OCI-LY7 (cell line): ENCODE results near the gene MAN2B1. TPM values are rescaled to one million over a fixed set of nuclear protein-coding genes. Genes with fewer than 3 reads are reported as not detected.

ENCODE experiments used
- BruUV-seq: library from RNA; stranded (reverse); fragments of 400-500 nt; replicated peaks from 2 replicates; lab custom pipeline; 2021; lab: Mats Ljungman, UMichigan
- CTCF ChIA-PET: fragments of 300-600 bp; sonication (Branson Sonifier 250); formaldehyde crosslinking; loops from one replicate; lab custom pipeline; 2022; ENCODE audit warnings: antibody characterized with exemption; ENCODE audit not compliant: unreplicated experiment; lab: Charles Lee
- POLR2A ChIA-PET: fragments of 300-600 bp; sonication (Branson Sonifier 250); formaldehyde crosslinking; loops from one replicate; lab custom pipeline; 2022; ENCODE audit warnings: antibody characterized with exemption; lab: Charles Lee
- DNase-seq: peaks from one replicate; pipeline ENCODE4 v3.0.0-alpha.2; 2015; ENCODE audit warnings: low spot score
- H2AFZ ChIP-seq: fragments of 200-600 bp; sonication (generic), shearing (Covaris generic); 2 replicates; pipeline ENCODE4 v1.6.1; 2014; ENCODE audit warnings: mild to moderate bottlenecking, antibody characterized with exemption, low read length, moderate library complexity
- H3K27ac ChIP-seq: fragments of 200-600 bp; sonication (generic); 2 replicates; pipeline ENCODE4 v1.5.1; 2014; ENCODE audit warnings: mixed run types, low read depth, mild to moderate bottlenecking, moderate library complexity, low read length, inconsistent platforms; ENCODE audit not compliant: poor library complexity, severe bottlenecking
- H3K36me3 ChIP-seq: fragments of 200-600 bp; sonication (generic); 2 replicates; pipeline ENCODE4 v1.6.1; 2014; ENCODE audit warnings: mild to moderate bottlenecking, antibody characterized with exemption, low read length, moderate library complexity, mixed read lengths; ENCODE audit not compliant: insufficient read depth
- H3K4me1 ChIP-seq: fragments of 200-600 bp; sonication (generic); 2 replicates; pipeline ENCODE4 v1.5.1; 2014; ENCODE audit warnings: mild to moderate bottlenecking, low read length; ENCODE audit not compliant: insufficient read depth, poor library complexity, severe bottlenecking
- H3K4me2 ChIP-seq: fragments of 200-600 bp; sonication (generic); 2 replicates; pipeline ENCODE4 v1.6.1; 2014; ENCODE audit warnings: mild to moderate bottlenecking, low read length
- H3K4me3 ChIP-seq: fragments of 200-600 bp; sonication (generic); 2 replicates; pipeline ENCODE4 v1.5.1; 2014; ENCODE audit warnings: mild to moderate bottlenecking, low read depth, low read length; ENCODE audit not compliant: poor library complexity, severe bottlenecking
- H3K79me2 ChIP-seq: fragments of 200-600 bp; sonication (generic); 2 replicates; pipeline ENCODE4 v1.6.1; 2016; ENCODE audit warnings: low read depth, mild to moderate bottlenecking, low read length, moderate library complexity, mixed read lengths; ENCODE audit not compliant: insufficient read depth
- H3K9me2 ChIP-seq: fragments of 200-600 bp; sonication (generic); 2 replicates; pipeline ENCODE4 v1.6.1; 2016; ENCODE audit warnings: mild to moderate bottlenecking, low read length, mixed read lengths; ENCODE audit not compliant: insufficient read depth
- H3K9me3 ChIP-seq: fragments of 200-600 bp; sonication (generic); 2 replicates; pipeline ENCODE4 v1.6.1; 2014; ENCODE audit warnings: mild to moderate bottlenecking, mixed run types, low read length, mixed read lengths
- H4K20me1 ChIP-seq: fragments of 200-600 bp; sonication (generic); 2 replicates; pipeline ENCODE4 v1.6.1; 2014; ENCODE audit warnings: mild to moderate bottlenecking, antibody characterized with exemption, low read length, moderate library complexity, mixed read lengths; ENCODE audit not compliant: insufficient read depth
- EZH2phosphoT487 ChIP-seq: fragments of 200-600 bp; sonication (generic); IDR thresholded peaks from 2 replicates; pipeline ENCODE4 v1.6.1; 2018; ENCODE audit warnings: low read depth, borderline replicate concordance, mild to moderate bottlenecking, mixed run types, antibody characterized with exemption, low read length, moderate library complexity, mixed read lengths
- intact Hi-C: fragments of 100-400 bp; cut with micrococcal nuclease; formaldehyde crosslinking; loops from one replicate; pipeline ENCODE4 v1.10.0; 2022; ENCODE audit not compliant: unreplicated experiment
- total RNA-seq, 2 experiments: library from RNA; depleted of rRNA in 1 of 2; stranded (reverse); fragments of >200 nt in 1 of 2; shearing (Covaris generic) in 1 of 2; gene quantifications; 2 replicates each; pipeline ENCODE4 v1.2.3, GENCODE V29; 2014 to 2022
- TF ChIP-seq, protein P1 (sequence below): fragments of 200-600 bp; sonication (generic); conservative IDR thresholded peaks from 2 replicates; pipeline ENCODE4 v1.5.1; 2014; ENCODE audit warnings: mild to moderate bottlenecking, antibody characterized with exemption, low read length, moderate library complexity, mixed read lengths

Gene MAN2B1
- total RNA-seq, 2 experiments from 2014 or later: 29.1 to 88.7 TPM

DNA sequence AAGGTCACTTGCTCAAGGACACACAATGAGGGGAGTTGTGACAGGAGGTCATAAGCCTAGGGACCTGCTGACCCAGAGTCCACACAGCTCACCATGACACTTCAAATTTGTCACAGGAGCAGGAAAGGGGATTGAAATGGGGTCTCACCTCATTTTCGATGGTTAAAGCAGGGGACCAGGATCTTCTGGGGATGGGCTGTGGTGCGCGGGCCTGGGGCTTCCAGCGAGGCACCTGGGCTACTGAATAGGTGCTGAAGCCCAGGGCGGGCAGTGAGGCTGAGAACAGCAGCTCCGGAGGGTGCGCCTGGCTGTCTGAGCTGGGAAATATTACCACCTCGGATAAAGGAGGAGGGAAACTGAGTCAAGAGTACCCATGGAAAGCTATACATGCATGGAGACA, 11.0 kb downstream of the MAN2B1 start:
- POLR2A ChIA-PET: interaction anchor here (0.7 kb wide), 1 partner anchor 799 kb away, joined by 3 read pairs; no protein-coding TSS in a partner anchor
- no TSS peak for BruUV-seq
- no peaks in the 10 kb centered on the region for H3K79me2 ChIP-seq

DNA sequence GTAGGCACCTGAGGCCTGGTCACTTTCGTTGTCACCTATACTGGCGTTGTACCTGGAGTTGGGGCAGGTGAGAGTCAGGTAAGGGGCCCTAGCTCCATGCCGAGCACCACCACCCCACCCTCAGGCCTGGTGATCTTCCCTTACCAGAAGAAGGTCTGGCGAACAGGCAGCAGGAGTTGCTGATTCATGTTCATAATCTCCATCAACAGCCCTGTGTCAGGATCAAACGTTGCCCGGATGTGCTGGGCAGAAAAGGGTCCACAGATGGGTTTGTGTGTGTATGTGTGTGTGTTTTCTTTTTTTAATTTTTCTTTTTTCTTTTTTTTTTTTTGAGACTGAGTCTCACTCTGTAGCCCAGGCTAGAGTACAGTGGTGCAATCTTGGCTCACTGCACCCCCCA, 14.3 kb downstream of the MAN2B1 start:
- Histone ChIP-seq H3K9me3 (no peaks in the 10 kb centered on the region), H3K36me3 (peaks cover 47% of the 10 kb centered on the region), H3K9me2 (no peaks in the 10 kb centered on the region), H3K4me2 (no peak overlapping the region), H3K4me3 (no peak overlapping the region), H3K4me1 (no peaks in the 10 kb centered on the region), H4K20me1 (no peaks in the 10 kb centered on the region), H3K27ac (no peak overlapping the region), H3K79me2 (no peaks in the 10 kb centered on the region), H2AFZ (no peak overlapping the region)
- ChIA-PET CTCF (no interaction called here), POLR2A (no interaction called here)
- no peak for DNase-seq
- no TSS peak for BruUV-seq
- intact Hi-C loops: no loop called here
- TF ChIP-seq, protein P1, sequence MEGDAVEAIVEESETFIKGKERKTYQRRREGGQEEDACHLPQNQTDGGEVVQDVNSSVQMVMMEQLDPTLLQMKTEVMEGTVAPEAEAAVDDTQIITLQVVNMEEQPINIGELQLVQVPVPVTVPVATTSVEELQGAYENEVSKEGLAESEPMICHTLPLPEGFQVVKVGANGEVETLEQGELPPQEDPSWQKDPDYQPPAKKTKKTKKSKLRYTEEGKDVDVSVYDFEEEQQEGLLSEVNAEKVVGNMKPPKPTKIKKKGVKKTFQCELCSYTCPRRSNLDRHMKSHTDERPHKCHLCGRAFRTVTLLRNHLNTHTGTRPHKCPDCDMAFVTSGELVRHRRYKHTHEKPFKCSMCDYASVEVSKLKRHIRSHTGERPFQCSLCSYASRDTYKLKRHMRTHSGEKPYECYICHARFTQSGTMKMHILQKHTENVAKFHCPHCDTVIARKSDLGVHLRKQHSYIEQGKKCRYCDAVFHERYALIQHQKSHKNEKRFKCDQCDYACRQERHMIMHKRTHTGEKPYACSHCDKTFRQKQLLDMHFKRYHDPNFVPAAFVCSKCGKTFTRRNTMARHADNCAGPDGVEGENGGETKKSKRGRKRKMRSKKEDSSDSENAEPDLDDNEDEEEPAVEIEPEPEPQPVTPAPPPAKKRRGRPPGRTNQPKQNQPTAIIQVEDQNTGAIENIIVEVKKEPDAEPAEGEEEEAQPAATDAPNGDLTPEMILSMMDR: no peak
- no peak for TF ChIP-seq EZH2phosphoT487

More for the DNA sequence above, 11.0 kb downstream of the MAN2B1 start:
- TF ChIP-seq EZH2phosphoT487: no peak
- TF ChIP-seq, protein P1: no peak
- H4K20me1 ChIP-seq: no peaks in the 10 kb centered on the region
- no peaks in the 10 kb centered on the region for H3K9me2 ChIP-seq
- H3K4me1 ChIP-seq: no peaks in the 10 kb centered on the region
- H3K36me3 ChIP-seq: peaks cover 58% of the 10 kb centered on the region
- H3K4me2 ChIP-seq: no peak overlapping the region
- no peak for DNase-seq
- no peak overlapping the region for H3K4me3 ChIP-seq
- CTCF ChIA-PET: no interaction called here
- intact Hi-C loops: no loop called here
- no peaks in the 10 kb centered on the region for H3K9me3 ChIP-seq
- H2AFZ ChIP-seq: no peak overlapping the region
- no peak overlapping the region for H3K27ac ChIP-seq

DNA sequence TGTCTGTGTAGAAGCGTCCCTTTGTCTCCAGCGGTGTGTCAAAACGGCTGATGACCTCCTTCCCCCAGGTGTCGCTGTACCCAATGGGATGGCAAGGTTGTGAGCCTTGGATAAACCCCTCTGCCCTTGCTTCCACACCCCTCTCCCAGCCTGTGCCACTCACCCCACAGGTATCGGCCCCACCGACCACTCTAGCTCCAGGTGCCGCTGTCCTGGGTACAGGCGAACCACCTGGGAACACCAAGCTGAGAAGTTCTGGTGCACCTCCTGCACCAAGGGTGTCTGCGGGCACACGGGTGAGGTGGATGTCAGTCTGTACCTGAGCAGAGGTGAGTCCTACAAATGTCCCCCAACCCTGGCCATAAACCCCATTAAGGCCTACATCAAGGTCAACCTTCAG, 16.6 kb downstream of the MAN2B1 start:
- Histone ChIP-seq H3K4me3 (no peak overlapping the region), H2AFZ (no peak overlapping the region), H4K20me1 (no peaks in the 10 kb centered on the region), H3K4me2 (no peak overlapping the region), H3K9me2 (no peaks in the 10 kb centered on the region), H3K9me3 (no peaks in the 10 kb centered on the region), H3K36me3 (peaks cover 25% of the 10 kb centered on the region), H3K4me1 (no peaks in the 10 kb centered on the region), H3K79me2 (no peaks in the 10 kb centered on the region), H3K27ac (no peak overlapping the region)
- DNase-seq: no peak
- CTCF ChIA-PET: no interaction called here
- TF ChIP-seq EZH2phosphoT487: no peak
- TF ChIP-seq, protein P1: no peak
- intact Hi-C loops: no loop called here
- POLR2A ChIA-PET: no interaction called here
- no TSS peak for BruUV-seq
